HG03060 (cell line): ENCODE results near the gene ARL13B.
"Not testable (repeated sequence)": the region's sequence is repeated elsewhere in the genome, so short reads cannot be mapped to it uniquely, and the experiment has no call there.

ENCODE experiments used
- ATAC-seq: cut with Tn5 transposase; IDR thresholded peaks from one replicate; pipeline ENCODE4 v1.9.1; 2021; ENCODE audit warnings: low read depth, moderate number of reproducible peaks; ENCODE audit not compliant: unreplicated experiment

Gene ARL13B

DNA sequence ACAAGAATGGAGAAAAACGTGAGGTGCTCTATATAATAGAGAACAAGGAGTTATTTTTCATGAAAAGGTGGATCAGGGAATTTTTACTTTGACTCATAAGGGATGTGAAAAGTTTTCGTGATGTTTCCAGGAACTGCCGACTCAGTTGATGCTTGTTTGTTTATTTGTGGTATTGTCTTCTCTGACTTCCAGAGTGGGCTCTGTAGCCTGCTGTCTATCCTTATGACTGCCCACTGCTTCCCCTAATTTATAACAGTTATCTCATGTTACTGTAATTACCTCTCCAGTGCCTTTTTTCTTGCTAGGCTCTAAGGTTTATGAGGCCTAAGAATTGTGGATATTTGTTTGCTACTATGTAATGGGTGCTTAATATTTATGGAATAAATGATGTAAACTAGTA, 12.3 kb downstream of the ARL13B start:
- ATAC-seq: no peak

GRCh38 chr3:93994056-93994455, 14.1 kb downstream of the ARL13B start:
- no peak for ATAC-seq

DNA sequence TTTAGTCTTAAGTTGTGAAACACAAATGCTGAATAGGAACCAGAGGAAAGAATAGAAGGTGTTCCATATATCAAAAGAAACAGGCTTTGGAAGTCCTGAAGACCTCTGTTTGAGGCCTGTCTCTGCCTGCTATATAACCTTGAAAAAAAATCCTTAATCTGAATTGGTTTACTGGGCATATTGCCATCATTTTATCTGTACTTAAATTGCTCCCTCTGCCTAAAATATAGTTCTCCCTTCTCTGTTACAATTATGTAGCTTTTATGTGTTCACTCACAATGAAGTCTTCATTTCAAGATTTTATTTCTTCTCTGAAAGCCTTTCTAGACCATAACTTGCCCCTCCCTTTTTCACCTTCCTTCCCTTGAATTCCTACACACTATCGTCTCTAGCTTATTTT, 21.2 kb downstream of the ARL13B start:
- ATAC-seq: no peak

GRCh38 chr3:94001827-94002495, 22.0 kb downstream of the ARL13B start:
- ATAC-seq: no peak

DNA sequence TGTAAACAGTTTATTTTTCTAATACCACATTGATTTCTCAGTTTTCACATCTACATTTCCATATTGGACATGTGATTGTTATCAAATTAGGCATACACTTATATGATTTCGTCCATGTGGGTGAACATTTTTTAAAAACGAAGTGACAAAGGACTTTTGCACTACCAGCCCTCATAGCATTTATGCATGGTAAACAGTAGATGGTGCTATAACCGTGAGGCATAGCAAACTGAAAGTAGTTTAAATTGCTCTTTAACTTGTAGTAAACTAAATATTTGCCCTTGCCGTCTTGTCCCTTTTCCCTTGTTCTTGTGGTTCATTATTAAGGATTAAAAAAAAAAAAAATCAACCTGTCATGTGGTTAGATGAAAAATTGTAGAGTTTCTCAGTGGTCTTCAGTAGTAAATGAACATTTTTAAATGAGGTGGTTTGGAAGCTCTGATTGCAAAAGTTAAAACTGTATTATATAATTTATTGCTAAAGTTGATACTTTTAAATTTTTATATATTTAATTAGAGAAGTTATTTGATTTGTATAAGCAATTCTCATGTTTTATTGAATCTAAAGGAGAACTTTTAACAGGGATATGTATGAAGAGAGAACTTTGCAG, 24.5 kb downstream of the ARL13B start:
- peak; percentile 81 for ATAC-seq

DNA sequence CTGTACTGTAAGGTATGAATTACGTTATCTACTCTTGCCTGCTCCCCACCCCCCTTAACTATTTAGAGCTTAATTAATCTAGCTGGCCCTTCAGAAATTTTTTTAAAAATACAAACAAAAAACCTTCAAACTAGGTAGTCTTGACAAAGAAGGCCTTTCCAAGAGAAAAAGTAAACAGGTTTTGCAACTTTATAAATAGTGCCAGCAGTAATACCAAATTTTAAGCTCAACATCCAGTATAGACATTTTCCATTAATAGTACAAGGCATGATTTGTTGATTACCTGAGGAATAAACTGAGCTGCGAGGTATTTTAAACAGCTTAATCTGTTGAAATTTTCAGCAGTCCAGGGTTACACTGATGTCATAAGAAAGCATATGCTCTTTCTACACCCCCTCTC, 28.3 kb downstream of the ARL13B start:
- ATAC-seq: no peak

DNA sequence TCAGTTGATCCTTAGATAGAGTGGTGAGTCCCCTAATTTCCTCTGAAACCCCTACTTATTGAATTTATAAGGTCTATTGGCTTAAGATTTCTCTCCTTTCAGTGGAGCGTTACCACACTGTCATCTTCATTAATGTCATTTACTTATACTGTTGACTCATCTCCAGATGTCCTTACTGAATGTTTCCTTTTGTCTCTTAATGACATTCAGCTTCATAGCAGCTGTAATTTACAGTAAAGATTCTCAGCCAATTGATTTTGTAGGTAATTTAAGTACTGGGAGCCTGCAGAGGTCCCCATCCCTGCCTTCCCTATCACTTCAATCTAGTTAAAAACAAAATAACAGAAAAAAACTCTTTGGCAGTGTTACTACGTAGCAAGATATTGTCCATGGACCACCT, 29.7 kb downstream of the ARL13B start:
- ATAC-seq: no peak

GRCh38 chr3:94011233-94011711, 31.3 kb downstream of the ARL13B start:
- ATAC-seq: no peak

GRCh38 chr3:94012185-94012584, 32.2 kb downstream of the ARL13B start:
- ATAC-seq: no peak

- ATAC-seq: no peak
Measured at GRCh38 chr3:94015025-94015424, 35.1 kb downstream of the ARL13B start.

- no peak for ATAC-seq
Measured at GRCh38 chr3:94019659-94020058, 39.7 kb downstream of the ARL13B start.

GRCh38 chr3:94020293-94020692, 40.3 kb downstream of the ARL13B start:
- no peak for ATAC-seq

DNA sequence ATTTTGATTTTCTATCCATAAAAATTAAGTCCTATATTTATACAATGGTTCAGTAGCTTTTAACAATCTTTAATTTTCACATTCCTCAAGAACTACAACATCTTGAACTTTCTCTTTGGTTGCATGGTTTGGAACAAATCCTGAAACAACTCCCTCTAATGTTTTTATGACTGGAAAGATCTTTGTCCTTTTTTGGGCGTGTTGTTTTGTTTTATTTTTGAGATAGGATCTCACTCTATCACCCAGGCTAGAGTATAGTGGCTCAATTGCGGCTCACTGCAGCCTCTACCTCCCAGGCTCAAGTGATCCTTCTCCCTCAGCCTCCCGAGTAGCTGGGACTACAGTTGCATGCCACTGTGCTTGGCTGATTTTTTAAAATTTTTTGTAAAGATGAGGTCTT, 44.4 kb downstream of the ARL13B start:
- no peak for ATAC-seq

GRCh38 chr3:94026623-94027022, 46.7 kb downstream of the ARL13B start:
- no peak for ATAC-seq

DNA sequence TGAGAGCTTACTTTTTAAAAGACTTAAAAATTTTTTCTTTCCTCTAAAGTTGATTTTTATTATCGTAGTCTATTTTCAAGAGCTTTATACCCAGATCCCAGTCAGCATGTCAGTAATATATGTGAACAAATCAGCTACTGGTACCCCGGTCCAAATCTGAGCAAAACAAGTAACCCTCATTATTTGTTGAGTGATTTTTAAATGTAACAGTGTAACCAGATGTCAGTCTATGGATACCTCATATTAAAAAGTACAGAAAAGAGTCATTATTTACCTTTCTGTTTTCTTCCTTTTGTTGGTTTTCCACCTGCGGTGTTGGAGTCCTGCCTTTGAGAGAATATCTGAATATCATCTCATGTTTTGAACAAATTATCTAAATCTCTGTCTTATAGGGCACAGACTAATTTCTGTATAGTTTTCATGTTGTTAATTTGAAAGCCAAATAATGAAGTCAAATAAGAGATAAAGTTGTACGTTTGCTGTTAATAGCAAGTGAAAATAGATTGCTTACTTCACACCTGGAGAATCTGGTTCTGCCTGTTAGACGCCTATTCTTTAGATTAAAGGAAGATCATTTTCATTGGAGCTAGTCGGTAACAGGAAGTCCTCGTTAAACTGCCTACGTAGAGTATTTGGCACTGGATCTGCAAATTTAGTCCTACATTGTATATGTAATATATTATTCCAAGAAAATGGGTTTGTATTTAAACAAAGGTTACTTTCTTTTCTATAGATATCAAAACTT, 48.3 kb downstream of the ARL13B start, which contains the start of gene STX19:
STX19 (minus strand) TSS at position 505 of the 745 bp plus-strand sequence. CDS start 13,328 bp downstream, outside the sequence.
- no peak for ATAC-seq

DNA sequence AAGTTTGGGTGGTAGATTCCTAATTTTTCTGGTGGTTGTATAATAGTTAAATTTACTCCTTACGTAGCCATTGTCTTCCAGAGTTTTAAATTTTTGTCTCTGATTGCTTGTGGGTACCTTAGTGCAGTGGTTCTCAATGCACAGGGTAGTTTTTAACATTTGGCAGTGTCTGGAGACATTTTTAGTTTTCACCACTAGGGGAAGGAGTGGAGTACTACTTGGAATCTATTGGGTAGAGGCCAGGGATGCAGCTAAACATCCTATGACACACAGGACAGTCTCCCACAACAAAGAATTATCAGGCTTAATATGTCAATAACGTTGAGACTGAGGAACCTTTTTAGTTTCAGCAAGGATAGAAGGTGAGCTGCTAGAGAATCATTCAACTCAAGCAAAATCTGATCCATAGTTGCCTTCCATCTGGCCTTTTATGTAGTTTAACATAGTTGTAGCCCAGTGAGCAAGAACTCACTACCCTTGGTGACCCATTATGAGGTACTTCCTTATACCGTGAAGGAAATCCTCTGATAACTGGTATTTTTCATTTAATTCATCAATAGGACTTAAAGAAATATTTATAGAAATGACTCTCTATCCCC, 57.1 kb downstream of the ARL13B start:
- no peak for ATAC-seq

GRCh38 chr3:94043285-94043684, 63.3 kb downstream of the ARL13B start:
- no peak for ATAC-seq

GRCh38 chr3:94044100-94044936, 64.4 kb downstream of the ARL13B start:
- ATAC-seq: not testable (repeated sequence)

DNA sequence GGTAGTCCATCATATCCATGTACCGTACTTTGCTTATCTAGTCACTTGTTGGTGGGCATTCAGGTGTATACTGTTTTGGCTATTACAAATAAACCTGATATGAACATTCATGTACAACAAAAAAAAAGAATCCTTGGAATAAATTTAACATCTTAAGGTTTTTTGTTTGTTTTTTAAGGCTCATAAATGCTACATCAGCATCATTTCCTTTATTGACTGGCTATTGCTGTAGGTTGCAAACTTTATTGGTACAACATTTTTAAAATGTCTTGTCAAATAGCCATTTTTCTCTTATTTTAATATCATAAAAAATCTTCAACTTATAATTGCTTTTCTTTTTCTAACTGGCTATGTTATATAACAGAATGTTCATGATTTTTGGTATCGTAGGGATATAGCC, 66.6 kb downstream of the ARL13B start:
- no peak for ATAC-seq

DNA sequence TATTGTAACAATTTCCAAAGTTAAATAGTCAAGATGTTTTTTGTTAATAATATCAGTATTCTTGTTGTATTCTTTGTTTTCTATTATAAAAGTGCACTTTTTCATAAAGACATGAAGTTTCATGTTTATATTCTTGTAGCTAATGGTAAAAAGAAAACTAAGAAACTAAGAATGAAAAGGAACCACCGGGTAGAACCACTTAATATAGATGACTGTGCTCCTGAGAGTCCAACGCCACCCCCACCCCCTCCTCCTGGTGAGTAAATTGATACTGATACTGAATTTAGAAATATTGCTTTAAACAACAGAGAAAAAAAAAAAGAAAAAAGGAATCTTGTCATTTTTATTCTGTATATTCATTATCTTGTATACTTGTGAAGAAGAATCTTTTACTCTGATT, 69.3 kb downstream of the ARL13B start:
- no peak for ATAC-seq
